ENCODE results near the gene NT5C2.

NT5C2 gene

GRCh38 chr10:103120977-103121735, 71.9 kb downstream of the NT5C2 start:
- no peak for DNase-seq

GRCh38 chr10:103120546-103120945, 72.5 kb downstream of the NT5C2 start:
- DNase-seq, result no peak

DNA sequence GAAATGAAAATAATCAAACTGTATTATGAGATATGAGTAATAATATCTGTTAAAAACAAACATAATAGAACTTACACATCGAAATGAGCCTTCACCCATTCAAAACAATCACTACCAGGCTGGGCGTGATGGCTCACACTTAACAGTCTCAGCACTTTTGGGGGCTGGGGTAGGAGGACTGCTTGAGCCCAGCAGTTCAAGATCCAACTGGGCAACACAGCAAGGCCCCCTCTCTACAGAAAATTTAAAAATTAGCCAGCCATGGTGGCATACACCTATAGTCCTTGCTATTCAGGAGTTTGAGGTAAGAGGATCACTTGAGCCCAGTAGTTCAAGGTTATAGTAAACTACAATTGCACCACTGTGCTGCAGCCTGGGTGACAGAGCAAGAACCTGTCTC, 75.8 kb downstream of the NT5C2 start:
- no peak for DNase-seq

GRCh38 chr10:103114876-103115275, 78.2 kb downstream of the NT5C2 start:
- no peak for DNase-seq

DNA sequence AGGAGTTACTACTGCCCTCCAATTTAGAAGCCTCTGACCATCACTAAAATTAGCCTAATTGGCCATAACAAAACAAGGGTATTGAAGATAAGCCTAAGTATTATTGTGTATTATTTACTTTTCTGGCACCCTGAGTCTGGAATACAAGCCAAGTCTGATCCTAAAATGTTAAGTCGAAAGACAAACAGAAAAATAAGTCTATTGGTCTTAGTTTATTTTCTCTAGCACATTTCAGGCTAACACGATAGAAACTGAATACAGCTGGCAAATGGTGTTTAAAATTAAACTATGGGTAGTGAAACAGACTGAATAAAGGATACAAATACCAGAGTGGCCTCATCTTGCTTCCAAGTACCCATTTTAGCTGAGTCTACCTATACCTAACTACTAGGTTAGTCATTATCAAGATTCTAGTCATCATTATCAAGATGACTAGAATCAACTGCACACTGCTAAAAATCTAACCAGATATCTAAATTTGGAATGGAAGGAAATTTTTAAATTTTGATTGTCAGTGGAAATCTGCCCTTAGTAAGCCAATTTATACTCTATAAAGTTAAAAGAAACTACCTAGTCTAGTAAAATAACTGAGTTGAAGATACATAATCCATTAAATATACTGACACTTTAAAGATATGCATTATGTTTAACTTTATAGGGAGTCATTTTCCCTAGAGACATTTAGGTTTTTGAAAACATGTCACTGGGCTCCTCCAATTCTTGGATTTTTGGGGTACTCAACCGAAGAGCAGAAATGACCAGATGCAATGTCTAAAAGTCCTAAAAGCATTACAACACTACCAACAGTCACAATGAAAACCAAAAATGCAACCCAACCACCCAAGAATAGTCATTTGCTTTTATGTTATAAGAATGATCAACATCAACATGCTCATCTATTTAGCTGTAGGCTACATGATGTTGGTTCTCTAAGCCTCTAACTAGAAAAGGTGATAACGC, 80.9 kb downstream of the NT5C2 start:
- no peak for DNase-seq

- no peak for DNase-seq
Observed at GRCh38 chr10:103111031-103111917, 81.8 kb downstream of the NT5C2 start.

- no peak for DNase-seq
Observed at GRCh38 chr10:103110407-103110806, 82.7 kb downstream of the NT5C2 start.

- DNase-seq, result no peak
Observed at GRCh38 chr10:103109821-103110220, 83.3 kb downstream of the NT5C2 start.

DNA sequence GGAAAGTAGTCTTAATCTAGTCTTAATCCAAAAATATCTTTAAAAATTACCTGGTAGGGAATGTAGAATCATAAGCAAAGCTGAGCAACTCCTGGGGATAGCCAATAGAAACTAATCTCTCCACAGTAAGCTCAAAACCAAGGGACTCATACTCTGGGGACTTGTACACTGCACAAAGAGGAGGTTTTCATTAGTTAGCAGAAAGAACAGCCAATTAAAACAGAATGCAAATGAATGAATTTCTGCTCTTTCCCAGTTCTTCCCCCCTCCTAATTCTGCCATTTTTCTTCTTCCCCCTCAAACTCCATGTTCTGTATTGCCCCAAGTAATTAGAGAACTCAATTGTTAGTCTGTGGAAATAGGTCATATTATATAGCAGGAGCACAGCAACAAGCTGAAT, 86.5 kb downstream of the NT5C2 start:
- DNase-seq, result no peak

DNA sequence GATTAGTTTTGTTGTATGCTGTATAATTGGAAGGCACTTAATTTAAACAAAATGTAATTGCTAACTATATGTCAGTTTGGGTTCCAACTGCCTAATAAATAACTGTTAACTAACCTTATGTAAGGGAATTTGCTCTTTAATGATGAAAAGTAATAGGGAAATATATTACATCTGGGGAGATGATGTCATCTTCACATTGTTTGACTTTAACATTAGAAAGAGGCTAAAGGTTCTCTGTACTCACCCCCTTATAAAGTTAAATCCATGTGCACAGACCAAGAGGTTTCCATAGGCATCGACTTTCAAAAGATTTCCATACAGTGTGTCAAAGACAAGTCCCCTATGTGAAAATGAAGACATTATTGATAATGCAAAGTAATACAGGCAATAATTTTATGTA, 87.6 kb downstream of the NT5C2 start:
- no peak for DNase-seq

- no peak for DNase-seq
Observed at GRCh38 chr10:103104721-103105120, 88.4 kb downstream of the NT5C2 start.

GRCh38 chr10:103103989-103104388, 89.1 kb downstream of the NT5C2 start:
- DNase-seq, result no peak

- no peak for DNase-seq
Observed at GRCh38 chr10:103102195-103102594, 90.9 kb downstream of the NT5C2 start.

DNA sequence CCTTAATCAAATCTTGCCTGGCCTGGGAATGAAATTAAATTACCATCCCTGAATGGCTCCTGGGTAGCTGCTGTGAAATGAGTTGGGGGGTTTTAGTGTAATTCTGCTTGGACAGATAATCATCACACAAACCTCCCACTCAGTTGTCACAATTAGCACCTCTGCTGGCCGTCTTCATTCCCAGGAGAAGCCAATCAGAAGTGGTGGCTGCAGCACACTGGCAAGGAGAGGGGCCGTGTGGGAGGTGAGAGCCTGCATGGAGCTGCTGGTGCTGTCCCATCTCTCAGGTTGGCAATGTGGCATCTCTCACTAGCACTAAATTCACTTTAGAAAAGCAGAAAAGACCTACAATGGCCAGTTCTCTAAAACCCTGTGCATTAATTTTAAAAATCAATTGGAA, 92.5 kb downstream of the NT5C2 start:
- no peak for DNase-seq

- no peak for DNase-seq
Observed at GRCh38 chr10:103098240-103098639, 94.8 kb downstream of the NT5C2 start.

DNA sequence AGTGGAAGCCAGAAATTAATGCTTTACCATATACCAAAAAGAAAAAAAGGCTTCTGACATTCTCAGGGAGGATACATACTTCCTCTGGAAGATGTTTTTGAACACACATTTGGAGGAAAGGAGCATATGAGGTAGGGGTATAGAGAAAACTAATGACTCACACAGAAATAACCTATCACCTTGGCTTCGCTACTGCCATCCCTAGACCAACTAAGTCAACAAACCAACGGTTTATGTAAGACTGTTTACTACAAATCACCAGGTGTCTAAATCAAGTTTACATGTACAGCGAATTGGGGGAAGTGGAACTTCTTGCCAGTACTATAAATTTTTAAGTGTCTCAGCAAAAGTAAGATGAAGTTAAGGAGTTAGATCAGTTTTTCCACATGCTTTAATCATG, 96.9 kb downstream of the NT5C2 start:
- DNase-seq, result no peak

DNA sequence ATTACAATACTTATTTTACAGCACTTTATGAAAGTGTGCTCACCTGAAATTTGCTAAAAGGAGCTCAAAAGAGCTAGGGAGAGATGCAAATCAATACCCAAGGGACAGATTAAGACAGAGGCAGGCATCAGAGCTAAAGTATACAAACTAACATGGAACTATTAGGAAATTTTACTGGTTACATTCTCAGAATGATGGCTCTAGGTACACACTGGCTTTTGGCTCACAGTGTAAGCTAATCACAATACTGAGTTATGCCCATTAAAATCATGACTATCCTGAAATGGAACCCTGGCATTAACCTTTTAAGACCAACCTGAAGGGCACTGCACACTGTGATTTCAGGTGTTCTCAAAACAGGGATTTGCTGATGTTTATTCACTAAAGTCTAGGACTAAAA, 98.1 kb downstream of the NT5C2 start:
- no peak for DNase-seq

DNA sequence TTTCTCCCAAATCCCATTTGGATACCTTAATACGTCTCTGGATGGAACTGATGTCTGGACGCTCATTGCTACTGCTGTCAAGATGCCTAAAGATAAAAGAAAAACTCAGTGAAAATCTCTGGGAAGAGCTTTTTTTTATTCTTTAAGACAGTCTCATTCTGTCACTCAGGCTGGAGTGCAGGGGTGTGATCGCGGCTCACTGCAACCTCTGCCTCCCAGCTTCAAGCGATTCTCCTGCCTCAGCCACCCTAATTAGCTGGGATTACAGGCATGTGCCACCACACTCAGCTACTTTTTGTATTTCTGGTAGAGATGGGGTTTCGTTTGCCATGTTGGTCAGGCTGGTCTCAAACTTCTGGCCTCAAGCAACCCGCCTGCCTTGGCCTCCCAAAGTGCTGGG, 102.2 kb downstream of the NT5C2 start:
- DNase-seq, result no peak

GRCh38 chr10:103089493-103089892, 103.6 kb downstream of the NT5C2 start:
- DNase-seq, result no peak

DNA sequence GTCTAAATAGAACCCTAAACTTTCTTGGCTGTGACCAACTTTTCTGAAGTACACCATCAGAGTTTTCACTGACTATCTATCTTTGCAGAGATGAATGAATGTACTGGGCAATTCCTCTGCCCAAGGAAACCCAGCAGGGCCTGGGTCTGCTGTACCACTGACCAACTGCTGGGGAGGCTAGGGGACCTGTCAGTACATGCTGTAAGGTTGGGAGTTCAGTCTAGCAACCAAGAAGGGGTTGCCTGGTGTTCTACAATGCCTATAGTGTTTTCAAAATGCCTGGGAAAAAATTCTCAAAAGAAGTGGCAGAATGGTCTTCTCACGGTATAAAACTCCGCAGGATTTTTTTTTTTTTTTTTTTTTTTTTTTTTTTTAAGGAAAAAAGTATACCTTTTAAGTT, 106.3 kb downstream of the NT5C2 start:
- no peak for DNase-seq

- DNase-seq, result no peak
Observed at GRCh38 chr10:103086261-103086660, 106.8 kb downstream of the NT5C2 start.

GRCh38 chr10:103083977-103084320, 109.1 kb downstream of the NT5C2 start:
- DNase-seq, result no peak

DNA sequence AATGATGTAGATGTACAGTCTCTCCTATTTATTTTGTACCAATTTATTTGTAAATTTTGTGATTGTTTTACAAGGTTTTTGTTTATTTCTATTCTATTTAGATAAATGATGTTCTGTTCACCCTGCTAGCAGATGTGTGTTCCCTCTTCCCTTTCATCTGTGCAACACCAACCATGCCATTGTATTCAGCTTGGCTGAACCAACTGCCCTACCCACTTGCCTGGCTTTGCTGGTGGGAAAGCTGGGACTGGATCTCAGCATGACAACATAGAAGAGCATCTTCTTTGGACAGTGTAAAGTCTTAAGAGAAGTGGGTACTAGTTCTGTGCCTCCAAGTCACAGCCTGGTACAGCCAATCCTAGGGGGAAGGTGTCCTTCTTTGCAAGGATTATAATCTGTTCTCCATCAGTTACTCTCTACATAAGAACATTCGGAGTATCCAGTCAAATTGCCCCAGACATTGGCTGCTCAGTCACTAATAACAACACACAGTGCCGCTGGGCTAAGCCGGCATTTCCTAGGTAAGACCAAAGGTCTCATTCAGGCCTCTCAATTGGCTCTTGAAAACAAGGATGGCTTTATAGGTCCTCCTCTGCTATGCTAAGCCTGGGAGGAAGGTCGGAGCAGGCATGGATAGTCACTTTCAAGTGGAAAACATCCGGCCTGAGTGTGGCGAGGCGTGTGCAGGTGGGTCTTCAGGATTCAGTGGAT, 109.7 kb downstream of the NT5C2 start:
- DNase-seq, result no peak

All from NCI-H524 treated with DMSO at 0.1 percent for 48 hours (cell line).